Prostate gland (tissue), 2 donors: ENCODE data around the gene ETV6. TPM values are rescaled to one million over a fixed set of nuclear protein-coding genes. Genes with fewer than 3 reads are reported as not detected.

Experiments
- DNase-seq: peaks from one replicate; pipeline ENCODE4 v3.0.0-alpha.2; 2019; ENCODE audit warnings: low spot score
- H3K27ac ChIP-seq, 2 donors: fragments of 200-600 bp; sonication (generic); 2 replicates each; pipeline ENCODE4 v1.5.1; 2017 to 2019
- H3K27me3 ChIP-seq: fragments of 200-600 bp; sonication (generic); replicated peaks from 2 replicates; pipeline ENCODE4 v1.5.1; 2019; ENCODE audit not compliant: insufficient read depth
- H3K36me3 ChIP-seq, 2 donors: fragments of 200-600 bp; sonication (generic); 1 replicate in 1 of 2; 2 replicates in 1 of 2; pipeline versions ENCODE4 v1.5.1 to v1.8.1; 2017 to 2019
- H3K4me1 ChIP-seq: fragments of 200-600 bp; sonication (generic); replicated peaks from 2 replicates; pipeline ENCODE4 v1.5.1; 2019
- H3K4me3 ChIP-seq, 2 donors: fragments of 200-600 bp; sonication (generic); 2 replicates each; pipeline ENCODE4 v1.5.1; 2017 to 2019
- H3K9me3 ChIP-seq: fragments of 200-600 bp; sonication (generic); 2 replicates; pipeline ENCODE4 v1.5.1; 2017
- POLR2A ChIP-seq: fragments of 450-650 bp; IDR thresholded peaks from one replicate; pipeline ENCODE4 v1.6.1; 2016; ENCODE audit warnings: antibody characterized with exemption, mild to moderate bottlenecking
- POLR2AphosphoS5 ChIP-seq: sonication (generic); formaldehyde crosslinking; IDR thresholded peaks from one replicate; pipeline ENCODE4 v1.6.1; 2017; ENCODE audit warnings: antibody characterized with exemption
- WGBS: methylation state at CpG from one replicate; pipeline ENCODE4 v1.1.5; 2018; 5-methylcytosine and 5-hydroxymethylcytosine counted together
- intact Hi-C: fragments of 100-400 bp; cut with DNase I; formaldehyde crosslinking; loops from one replicate; pipeline ENCODE4 v1.14.2; 2022
- total RNA-seq, 2 donors: library from RNA; depleted of rRNA; stranded (reverse); fragments of >200 nt; gene quantifications; one replicate each; pipeline ENCODE4 v1.1.0, GENCODE V29; 2016
- TF ChIP-seq, protein P1 (sequence below), 4 experiments: fragments of 200-600 bp in 2 of 4; fragments of 450-650 bp in 2 of 4; sonication (generic) in 2 of 4; IDR thresholded peaks; 1 replicate in 3 of 4; 2 replicates in 1 of 4; pipeline ENCODE4 v1.5.1; 2016 to 2019; ENCODE audit warnings: antibody characterized with exemption in 4 of 4, mild to moderate bottlenecking in 2 of 4, moderate library complexity in 2 of 4

The ETV6 gene
- total RNA-seq, 2 donors from 2014 or later: 26.7 to 33.6 TPM

DNA sequence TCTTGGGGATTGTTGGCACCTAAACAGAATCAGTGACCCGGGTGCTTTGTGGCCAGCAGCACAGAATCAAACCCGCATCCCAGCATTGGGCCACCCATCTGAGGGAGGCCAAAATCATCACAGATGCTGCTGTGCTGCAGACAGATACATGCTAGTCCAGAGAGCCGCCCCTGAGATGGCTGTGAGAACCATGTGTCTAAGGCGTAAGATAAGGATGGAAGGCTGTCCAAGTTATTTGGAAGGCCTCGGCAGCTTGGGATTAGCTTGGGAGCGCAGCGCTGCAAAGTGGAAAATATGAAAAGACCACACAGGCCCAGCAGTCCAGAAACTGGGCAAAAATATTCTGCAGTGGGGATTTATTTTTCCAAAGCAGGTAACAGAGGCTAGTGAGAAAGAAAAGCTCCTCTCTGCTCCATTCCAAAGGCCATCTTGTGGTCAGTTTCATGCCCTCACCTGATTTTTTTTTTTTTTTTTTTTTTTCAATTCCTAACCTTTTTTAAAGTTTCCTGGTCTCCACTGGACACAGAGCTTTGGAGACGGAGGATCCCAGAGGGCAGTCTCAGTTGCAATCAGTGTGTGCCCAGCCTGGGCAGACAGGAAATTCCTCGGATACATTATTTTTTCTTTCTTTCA, 242.4 kb downstream of the ETV6 start:
- WGBS: 73% methylated on average over 9 of the region's 9 CpGs
- TF ChIP-seq, protein P1, sequence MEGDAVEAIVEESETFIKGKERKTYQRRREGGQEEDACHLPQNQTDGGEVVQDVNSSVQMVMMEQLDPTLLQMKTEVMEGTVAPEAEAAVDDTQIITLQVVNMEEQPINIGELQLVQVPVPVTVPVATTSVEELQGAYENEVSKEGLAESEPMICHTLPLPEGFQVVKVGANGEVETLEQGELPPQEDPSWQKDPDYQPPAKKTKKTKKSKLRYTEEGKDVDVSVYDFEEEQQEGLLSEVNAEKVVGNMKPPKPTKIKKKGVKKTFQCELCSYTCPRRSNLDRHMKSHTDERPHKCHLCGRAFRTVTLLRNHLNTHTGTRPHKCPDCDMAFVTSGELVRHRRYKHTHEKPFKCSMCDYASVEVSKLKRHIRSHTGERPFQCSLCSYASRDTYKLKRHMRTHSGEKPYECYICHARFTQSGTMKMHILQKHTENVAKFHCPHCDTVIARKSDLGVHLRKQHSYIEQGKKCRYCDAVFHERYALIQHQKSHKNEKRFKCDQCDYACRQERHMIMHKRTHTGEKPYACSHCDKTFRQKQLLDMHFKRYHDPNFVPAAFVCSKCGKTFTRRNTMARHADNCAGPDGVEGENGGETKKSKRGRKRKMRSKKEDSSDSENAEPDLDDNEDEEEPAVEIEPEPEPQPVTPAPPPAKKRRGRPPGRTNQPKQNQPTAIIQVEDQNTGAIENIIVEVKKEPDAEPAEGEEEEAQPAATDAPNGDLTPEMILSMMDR (IDR thresholded peaks at IDR 0.05): no peak
- TF ChIP-seq POLR2AphosphoS5: no peak
- TF ChIP-seq POLR2A: no peak
- H3K27ac ChIP-seq: no peak overlapping the region
- no peaks in the 10 kb centered on the region for H3K9me3 ChIP-seq
- no peaks in the 10 kb centered on the region for H3K27me3 ChIP-seq
- no peak overlapping the region for H3K4me3 ChIP-seq
- H3K36me3 ChIP-seq: no peaks in the 10 kb centered on the region
- intact Hi-C loops: loop anchor here (10.0 kb wide), 2 partner anchors 143 to 307 kb away; no protein-coding TSS in a partner anchor
- H3K4me1 ChIP-seq: no peaks in the 10 kb centered on the region
- DNase-seq: no peak

DNA sequence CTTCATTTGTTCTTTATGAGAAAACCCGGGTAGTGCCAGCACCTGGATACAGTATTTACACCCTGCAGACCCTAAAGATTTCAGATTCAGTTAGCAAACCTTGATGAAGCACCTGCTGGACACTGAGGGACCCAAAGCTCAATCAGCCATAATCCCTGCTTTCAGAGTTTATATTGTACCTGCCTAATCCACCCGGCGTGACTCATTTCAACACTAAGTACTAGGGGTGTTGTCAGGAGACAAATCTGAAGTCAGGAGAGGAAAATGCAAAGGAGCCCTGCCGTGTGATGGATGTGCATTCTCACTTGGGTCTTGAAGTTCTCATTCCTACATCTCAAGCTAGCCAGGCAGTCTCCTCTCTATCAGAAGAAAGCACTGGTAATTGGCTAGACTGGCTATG, 244.5 kb downstream of the ETV6 start:
- Histone ChIP-seq H3K36me3 (no peaks in the 10 kb centered on the region), H3K9me3 (no peaks in the 10 kb centered on the region), H3K27ac (no peak overlapping the region), H3K4me1 (no peaks in the 10 kb centered on the region), H3K27me3 (no peaks in the 10 kb centered on the region), H3K4me3 (no peak overlapping the region)
- intact Hi-C loops: loop anchor here (10.0 kb wide), 2 partner anchors 141 to 309 kb away; no protein-coding TSS in a partner anchor
- 94% methylated on average over 4 of the region's 4 CpGs for WGBS
- TF ChIP-seq, protein P1 (IDR thresholded peaks at IDR 0.05): no peak
- TF ChIP-seq POLR2AphosphoS5 (no peak), POLR2A (no peak)
- DNase-seq: no peak

DNA sequence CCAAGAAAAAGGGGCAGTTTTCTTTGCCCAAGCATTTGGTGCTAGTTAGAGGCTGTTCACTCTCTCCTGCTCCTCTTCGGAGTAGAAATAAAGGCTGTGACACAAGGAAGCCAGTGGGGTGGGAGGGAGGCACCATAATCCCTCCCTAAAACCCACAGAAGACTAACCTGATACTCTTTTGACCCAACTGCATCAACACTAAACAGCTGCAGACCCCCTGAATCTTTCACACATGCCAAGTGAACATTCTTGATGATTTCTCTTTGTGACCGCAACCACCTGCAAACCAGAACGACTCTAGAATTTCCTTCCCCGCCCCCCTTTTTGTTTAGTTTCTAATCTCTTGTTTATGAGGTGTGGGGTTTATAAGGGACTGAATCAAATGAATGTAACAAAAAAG, 245.4 kb downstream of the ETV6 start:
- Histone ChIP-seq H3K4me3 (no peak overlapping the region), H3K27me3 (no peaks in the 10 kb centered on the region), H3K27ac (no peak overlapping the region), H3K9me3 (no peaks in the 10 kb centered on the region), H3K36me3 (no peaks in the 10 kb centered on the region), H3K4me1 (no peaks in the 10 kb centered on the region)
- DNase-seq: no peak
- intact Hi-C loops: loop anchor here (10.0 kb wide), 2 partner anchors 140 to 310 kb away; no protein-coding TSS in a partner anchor
- WGBS: 80% methylated on average over 4 of the region's 4 CpGs
- no peak for TF ChIP-seq POLR2AphosphoS5
- no peak for TF ChIP-seq POLR2A
- TF ChIP-seq, protein P1 (IDR thresholded peaks at IDR 0.05): no peak

GRCh38 chr12:11895421-11896078, 246.1 kb downstream of the ETV6 start:
- TF ChIP-seq POLR2A: no peak
- TF ChIP-seq, protein P1 (IDR thresholded peaks at IDR 0.05): no peak
- no peak for TF ChIP-seq POLR2AphosphoS5
- Histone ChIP-seq H3K4me3 (no peak overlapping the region), H3K27ac (no peak overlapping the region), H3K36me3 (no peaks in the 10 kb centered on the region), H3K27me3 (no peaks in the 10 kb centered on the region), H3K9me3 (no peaks in the 10 kb centered on the region), H3K4me1 (no peaks in the 10 kb centered on the region)
- intact Hi-C loops: loop anchor here (10.0 kb wide), 2 partner anchors 139 to 311 kb away; no protein-coding TSS in a partner anchor
- 91% methylated on average over 7 of the region's 7 CpGs for WGBS
- no peak for DNase-seq
